Endothelial cell of umbilical vein (primary cell): Measurements from ENCODE around the gene STRIP2. TPM values are rescaled to one million over a fixed set of nuclear protein-coding genes. Genes with fewer than 3 reads are reported as not detected.
A peak's percentile ranks its signal among the peaks of the same experiment; 100 is the strongest.

ENCODE experiments used
- BruUV-seq: library from RNA; stranded (reverse); fragments of 400-500 nt; replicated peaks from 2 replicates; lab custom pipeline; 2021; lab: Mats Ljungman, UMichigan
- CTCF ChIA-PET: fragments of 300-600, 350-600 bp; sonication (Branson Sonifier 250); formaldehyde crosslinking; loops from one replicate; lab custom pipeline; 2021; ENCODE audit warnings: antibody characterized with exemption, inconsistent platforms; lab: Charles Lee
- POLR2A ChIA-PET: fragments of 300-600, 350-600 bp; sonication (Branson Sonifier 250); formaldehyde crosslinking; loops from one replicate; lab custom pipeline; 2021; ENCODE audit warnings: antibody characterized with exemption, inconsistent platforms; lab: Charles Lee
- DNase-seq: peaks from one replicate; pipeline ENCODE4 v3.0.0-alpha.2; 2011; ENCODE audit warnings: low read depth, low spot score
- FAIRE-seq: peaks from 2 replicates; lab custom pipeline; 2011; peaks lifted over from hg19 to GRCh38; lab: Jason Lieb, UNC
- H2AFZ ChIP-seq: 2 replicates; pipeline ENCODE4 v1.6.0; 2012; ENCODE audit warnings: low read depth, low read length, control low read depth, inconsistent platforms
- H3K27ac ChIP-seq: 2 replicates; pipeline ENCODE4 v1.5.1; 2011; ENCODE audit warnings: low read depth, mild to moderate bottlenecking, control low read depth, low read length, moderate library complexity; ENCODE audit not compliant: insufficient read depth
- H3K27me3 ChIP-seq, 2 experiments: 2 replicates each; pipeline versions ENCODE4 v1.6.0 to v1.6.1; 2011; ENCODE audit warnings: low read length in 2 of 2, mixed read lengths in 1 of 2; ENCODE audit not compliant: control insufficient read depth in 2 of 2, insufficient read depth in 2 of 2
- H3K36me3 ChIP-seq, 2 experiments: 2 replicates in 1 of 2; 3 replicates in 1 of 2; pipeline ENCODE4 v1.5.1; 2011; ENCODE audit warnings: low read length in 2 of 2, mild to moderate bottlenecking in 1 of 2, moderate library complexity in 1 of 2; ENCODE audit not compliant: control insufficient read depth in 2 of 2, insufficient read depth in 2 of 2; ENCODE audit errors: extremely low read depth in 1 of 2
- H3K4me1 ChIP-seq: 3 replicates; pipeline ENCODE4 v1.5.1; 2011; ENCODE audit warnings: mild to moderate bottlenecking, low read length; ENCODE audit not compliant: control insufficient read depth, insufficient read depth; ENCODE audit errors: extremely low read depth
- H3K4me2 ChIP-seq: 2 replicates; pipeline ENCODE4 v1.6.1; 2011; ENCODE audit warnings: low read length, control low read depth, mixed read lengths; ENCODE audit not compliant: insufficient read depth
- H3K4me3 ChIP-seq, 3 experiments: fragments of 200-600 bp in 1 of 3; sonication (generic), shearing (Covaris generic) in 1 of 3; replicated peaks in 1 of 3; 2 replicates each; pipeline ENCODE4 v1.5.1; 2011 to 2016; ENCODE audit warnings: control low read depth in 3 of 3, low read length in 3 of 3, mild to moderate bottlenecking in 2 of 3, inconsistent platforms in 1 of 3, low read depth in 1 of 3, moderate library complexity in 1 of 3; ENCODE audit not compliant: insufficient read depth in 1 of 3
- H3K79me2 ChIP-seq: 2 replicates; pipeline ENCODE4 v1.6.0; 2012; ENCODE audit warnings: low read length, inconsistent platforms; ENCODE audit not compliant: control insufficient read depth, insufficient read depth
- H3K9ac ChIP-seq: replicated peaks from 2 replicates; pipeline ENCODE3; 2011; ENCODE audit warnings: low read length, control low read depth; ENCODE audit not compliant: insufficient read depth; ENCODE audit errors: extremely low read depth
- H3K9me1 ChIP-seq: replicated peaks from 3 replicates; pipeline ENCODE4 v1.6.0; 2011; ENCODE audit warnings: mild to moderate bottlenecking, low read length; ENCODE audit not compliant: control insufficient read depth, insufficient read depth; ENCODE audit errors: extremely low read depth
- H3K9me3 ChIP-seq: replicated peaks from 2 replicates; pipeline ENCODE4 v1.5.1; 2012; ENCODE audit warnings: low read length, inconsistent platforms; ENCODE audit not compliant: control insufficient read depth, insufficient read depth
- H4K20me1 ChIP-seq: replicated peaks from 2 replicates; pipeline ENCODE3; 2011; ENCODE audit warnings: mild to moderate bottlenecking, low read length; ENCODE audit not compliant: control insufficient read depth, insufficient read depth; ENCODE audit errors: extremely low read depth
- EZH2 ChIP-seq: IDR thresholded peaks from 2 replicates; pipeline ENCODE4 v1.6.1; 2012; ENCODE audit warnings: borderline replicate concordance, low read depth, mild to moderate bottlenecking, moderate library complexity, low read length, inconsistent platforms; ENCODE audit not compliant: severe bottlenecking
- FOS ChIP-seq: IDR thresholded peaks from 2 replicates; pipeline ENCODE4 v1.6.1; 2011; ENCODE audit warnings: mild to moderate bottlenecking, low read length, moderate library complexity, borderline replicate concordance; ENCODE audit not compliant: insufficient read depth
- GATA2 ChIP-seq: IDR thresholded peaks from 2 replicates; pipeline ENCODE4 v1.7.0; 2011; ENCODE audit warnings: low read depth, mild to moderate bottlenecking, moderate library complexity, mixed read lengths, low read length; ENCODE audit not compliant: insufficient read length, insufficient read depth
- JUN ChIP-seq: IDR thresholded peaks from 2 replicates; pipeline ENCODE4 v1.6.1; 2011; ENCODE audit warnings: borderline replicate concordance, low read depth; ENCODE audit not compliant: insufficient read length, insufficient read depth
- MYC ChIP-seq: IDR thresholded peaks from one replicate; pipeline ENCODE4 v1.6.1; 2011; ENCODE audit warnings: mild to moderate bottlenecking, low read depth, low read length
- POLR2A ChIP-seq: IDR thresholded peaks from 2 replicates; pipeline ENCODE4 v1.6.1; 2012; ENCODE audit warnings: low read depth, mild to moderate bottlenecking, control low read depth, low read length
- POLR2AphosphoS5 ChIP-seq: IDR thresholded peaks from 2 replicates; pipeline ENCODE4 v1.6.1; 2012; ENCODE audit warnings: low read depth, mild to moderate bottlenecking, control low read depth, low read length, moderate library complexity; ENCODE audit not compliant: insufficient read depth
- dilution Hi-C: fragments of 300-500 bp; cut with MboI; formaldehyde crosslinking; loops from one replicate; pipeline ENCODE4 v1.15.0; 2019; ENCODE audit warnings: low sequenced_read_pairs; ENCODE audit not compliant: extremely low pct_ligation_motif_present
- intact Hi-C: fragments of 100-400 bp; cut with micrococcal nuclease; formaldehyde crosslinking; loops from one replicate; pipeline ENCODE4 v1.10.0; 2022
- polyA plus RNA-seq, 4 experiments: library from polyadenylated mRNA; depleted of rRNA in 3 of 4; stranded (reverse) in 3 of 4; unstranded in 1 of 4; fragments of >200 nt; gene quantifications; 2 replicates each; pipeline versions ENCODE4 v1.2.1 to v1.2.3, GENCODE V29; 2011 to 2012; ENCODE audit warnings: missing spikeins in 1 of 4
- total RNA-seq: library from RNA; stranded (reverse); gene quantifications from 2 replicates; pipeline ENCODE4 v1.2.3, GENCODE V29; 2021
- TF ChIP-seq, protein P1 (sequence below), 2 donors: IDR thresholded peaks; 1 replicate in 1 of 2; 2 replicates in 1 of 2; pipeline ENCODE4 v1.5.1; 2011; ENCODE audit warnings: low read length in 2 of 2, mild to moderate bottlenecking in 2 of 2, moderate library complexity in 2 of 2, control low read depth in 1 of 2, inconsistent platforms in 1 of 2, low read depth in 1 of 2; ENCODE audit not compliant: insufficient read depth in 1 of 2; ENCODE audit errors: extremely low read depth in 1 of 2
- TF ChIP-seq, protein P2 (sequence below): IDR thresholded peaks from 2 replicates; pipeline ENCODE4 v1.6.1; 2011; ENCODE audit not compliant: insufficient read depth, insufficient read length

Gene STRIP2
- total and polyA plus RNA-seq, 2 donors (not counting 3 experiments of a cell fraction or from before 2014, with no cell fraction given), result 3.4 to 10.0 TPM

DNA sequence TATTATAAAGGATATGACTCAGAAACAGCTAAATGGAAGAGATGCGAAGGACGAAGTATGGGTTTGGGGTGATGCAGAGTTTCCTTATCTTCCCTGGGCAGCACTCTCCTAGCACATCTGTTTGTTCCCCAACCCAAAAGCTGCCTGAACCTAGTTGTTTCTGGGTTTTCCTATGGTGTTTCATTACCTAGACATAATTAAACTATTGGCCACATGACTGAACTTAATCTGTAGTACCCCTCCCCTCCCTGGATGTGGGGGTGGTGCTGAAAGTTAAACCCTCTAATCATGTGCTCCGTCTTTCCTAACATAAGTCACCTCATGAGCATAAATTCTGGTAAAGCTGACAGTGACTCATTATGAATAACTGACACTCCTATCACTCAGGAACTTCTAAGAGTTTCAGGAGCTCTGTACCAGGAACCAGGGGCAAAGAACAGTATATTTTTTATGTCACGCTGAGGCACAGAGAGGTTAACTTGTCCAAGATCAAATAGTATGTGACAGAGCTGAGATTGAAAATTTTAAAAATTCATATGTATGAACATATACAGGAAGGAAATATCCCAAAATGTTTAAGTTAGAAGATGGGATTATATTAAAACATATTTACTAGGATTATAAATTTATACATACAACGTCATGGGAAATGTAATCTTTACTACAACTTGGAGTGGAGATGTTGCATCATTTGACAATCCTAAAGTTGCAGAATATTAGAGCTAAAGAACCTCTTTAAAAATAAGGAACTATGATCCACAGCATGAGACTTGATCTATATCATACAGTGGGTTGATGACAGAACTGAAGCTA, 4.8 kb downstream of the STRIP2 start:
- DNase-seq (peak; percentile 81), FAIRE-seq (peak; percentile 88)
- Histone ChIP-seq H2AFZ (peak overlapping the region; percentile 48), H3K27me3 (no peaks in the 10 kb centered on the region), H3K36me3 (no peaks in the 10 kb centered on the region), H3K79me2 (peaks cover 18% of the 10 kb centered on the region), H3K9me1 (no peaks in the 10 kb centered on the region), H3K4me1 (peaks cover 24% of the 10 kb centered on the region), H4K20me1 (no peaks in the 10 kb centered on the region), H3K27ac (peak overlapping the region; percentile 54), H3K4me2 (peak overlapping the region; percentile 76), H3K9me3 (no peaks in the 10 kb centered on the region), H3K4me3 (peak overlapping the region in 1 of 3 experiments; percentile 26), H3K9ac (peak overlapping the region; percentile 46)
- intact Hi-C loops, result loop anchor here (2.0 kb wide), 1 partner anchor 570 kb away; no protein-coding TSS in a partner anchor
- dilution Hi-C loops, result no loop called here
- TF ChIP-seq, protein P1, sequence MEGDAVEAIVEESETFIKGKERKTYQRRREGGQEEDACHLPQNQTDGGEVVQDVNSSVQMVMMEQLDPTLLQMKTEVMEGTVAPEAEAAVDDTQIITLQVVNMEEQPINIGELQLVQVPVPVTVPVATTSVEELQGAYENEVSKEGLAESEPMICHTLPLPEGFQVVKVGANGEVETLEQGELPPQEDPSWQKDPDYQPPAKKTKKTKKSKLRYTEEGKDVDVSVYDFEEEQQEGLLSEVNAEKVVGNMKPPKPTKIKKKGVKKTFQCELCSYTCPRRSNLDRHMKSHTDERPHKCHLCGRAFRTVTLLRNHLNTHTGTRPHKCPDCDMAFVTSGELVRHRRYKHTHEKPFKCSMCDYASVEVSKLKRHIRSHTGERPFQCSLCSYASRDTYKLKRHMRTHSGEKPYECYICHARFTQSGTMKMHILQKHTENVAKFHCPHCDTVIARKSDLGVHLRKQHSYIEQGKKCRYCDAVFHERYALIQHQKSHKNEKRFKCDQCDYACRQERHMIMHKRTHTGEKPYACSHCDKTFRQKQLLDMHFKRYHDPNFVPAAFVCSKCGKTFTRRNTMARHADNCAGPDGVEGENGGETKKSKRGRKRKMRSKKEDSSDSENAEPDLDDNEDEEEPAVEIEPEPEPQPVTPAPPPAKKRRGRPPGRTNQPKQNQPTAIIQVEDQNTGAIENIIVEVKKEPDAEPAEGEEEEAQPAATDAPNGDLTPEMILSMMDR (IDR thresholded peaks at IDR 0.05; ENCODE audit: extremely low read depth in 1 of 2, insufficient read depth in 1 of 2, low read depth in 1 of 2, low read length in 2 of 2), result no peak
- TF ChIP-seq MYC, result no peak
- TF ChIP-seq GATA2, result peak; percentile 85
- peak; percentile 26 for TF ChIP-seq POLR2AphosphoS5
- TF ChIP-seq, protein P2, sequence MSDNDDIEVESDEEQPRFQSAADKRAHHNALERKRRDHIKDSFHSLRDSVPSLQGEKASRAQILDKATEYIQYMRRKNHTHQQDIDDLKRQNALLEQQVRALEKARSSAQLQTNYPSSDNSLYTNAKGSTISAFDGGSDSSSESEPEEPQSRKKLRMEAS, result no peak
- no peak for TF ChIP-seq POLR2A
- peak; percentile 57 for TF ChIP-seq JUN
- no peak for TF ChIP-seq EZH2
- peak; percentile 60 for TF ChIP-seq FOS
- ChIA-PET POLR2A (interaction anchor here (0.5 to 0.8 kb wide), 2 partner anchors 31 to 117 kb away, joined by 3 read pairs; no protein-coding TSS in a partner anchor), CTCF (interaction anchor here (0.8 to 2.0 kb wide), 10 partner anchors 9 to 221 kb away, joined by 3 to 13 read pairs (median 5); no protein-coding TSS in a partner anchor)
- no TSS peak for BruUV-seq
